Heart right ventricle (tissue), 16 donors: Measurements from ENCODE around the gene ZNF230. TPM values are rescaled to one million over a fixed set of nuclear protein-coding genes. Genes with fewer than 3 reads are reported as not detected.
A peak's percentile ranks its signal among the peaks of the same experiment; 100 is the strongest.

Experiments
- ATAC-seq, 8 donors: fragments of 200-7000 bp; cut with Tn5 transposase; one replicate each; pipeline ENCODE4 v1.9.1; 2020; ENCODE audit warnings: mild to moderate bottlenecking in 8 of 8, moderate library complexity in 8 of 8, moderate number of reproducible peaks in 1 of 8
- DNase-seq, 2 donors: peaks; one replicate each; pipeline ENCODE4 v3.0.0-alpha.2; 2020
- H3K27ac ChIP-seq, 10 donors: fragments of 200-600 bp; sonication (generic) in 2 of 10; one replicate each; pipeline versions ENCODE4 v1.5.0 to v1.8.0; 2020 to 2022; ENCODE audit warnings: mild to moderate bottlenecking in 3 of 10
- H3K27me3 ChIP-seq, 7 donors: fragments of 200-600 bp; one replicate each; pipeline ENCODE4 v1.8.0; 2021 to 2022; ENCODE audit warnings: mild to moderate bottlenecking in 2 of 7
- H3K36me3 ChIP-seq, 9 donors: fragments of 200-600 bp; sonication (generic) in 1 of 9; one replicate each; pipeline versions ENCODE4 v1.5.0 to v1.8.0; 2020 to 2022; ENCODE audit warnings: mild to moderate bottlenecking in 2 of 9
- H3K4me1 ChIP-seq, 9 donors: fragments of 200-600 bp; sonication (generic) in 1 of 9; one replicate each; pipeline versions ENCODE4 v1.5.0 to v1.8.0; 2020 to 2022; ENCODE audit warnings: mild to moderate bottlenecking in 4 of 9
- H3K4me3 ChIP-seq, 10 donors: fragments of 200-600 bp; sonication (generic) in 2 of 10; one replicate each; pipeline versions ENCODE4 v1.5.0 to v1.8.0; 2020 to 2022; ENCODE audit warnings: mild to moderate bottlenecking in 7 of 10, moderate library complexity in 2 of 10
- H3K9me3 ChIP-seq, 11 donors: fragments of 200-600 bp in 10 of 11; sonication (generic) in 2 of 11; one replicate each; pipeline versions ENCODE4 v1.5.0 to v1.8.0; 2013 to 2022; ENCODE audit warnings: mild to moderate bottlenecking in 2 of 11, control low read depth in 1 of 11, moderate library complexity in 1 of 11
- CTCF ChIP-seq, 9 donors: fragments of 200-600 bp; sonication (generic) in 2 of 9; IDR thresholded peaks; one replicate each; pipeline versions ENCODE4 v1.5.0 to v1.8.0; 2021 to 2022; ENCODE audit warnings: antibody characterized with exemption in 9 of 9, mild to moderate bottlenecking in 5 of 9, moderate library complexity in 1 of 9
- WGBS, 2 donors: extraction: QIAGEN DNeasy Blood & Tissue Kit; methylation state at CpG; one replicate each; pipeline ENCODE4 v1.1.7; 2013; ENCODE audit warnings: inconsistent platforms in 1 of 2; 5-methylcytosine and 5-hydroxymethylcytosine counted together
- intact Hi-C, 10 donors: fragments of 100-400 bp; cut with DNase I; formaldehyde crosslinking; loops; one replicate each; pipeline versions ENCODE4 v1.11.1 to v1.14.2; 2022
- long read RNA-seq, 3 donors: library from polyadenylated mRNA; unstranded; transcript quantifications; one replicate each; pipeline ENCODE4 v2.0.0, GENCODE V29; 2020 to 2021
- polyA plus RNA-seq, 2 donors: library from polyadenylated mRNA; stranded (reverse); fragments of 200-250 nt; gene quantifications; one replicate each; pipeline ENCODE4 v1.2.3, GENCODE V29; 2013
- total RNA-seq, 10 donors: library from RNA; stranded (reverse); fragmentation: NEBNext Ultra II Directional in 3 of 10; extraction: Animal tissue kit (Norgen Biotek cat#: 25700) in 3 of 10; gene quantifications; one replicate each; pipeline versions ENCODE4 v1.2.1 to v1.2.4, GENCODE V29; 2021 to 2023
- donor health status: Arrhythmogenic right ventricular cardiomyopathy.
- donor health status: ischemic (EF 13 %, LVEDD 7.1; RV severe dilation, severe dysfunction).
- donor health status: healthy with polysubstance abuse.
- donor health status: DM: no; HTN: yes; CAD: no.
- donor health status: DM: no; HTN: no; CAD: no.
- donor health status: ischemic (EF 25% LVEDD 6.9; RV normal size, moderate dysfunction).
- donor health status: ischemic (EF 25% LVEDD 5.7; RV mildly dilated, moderate dysfunction).
- donor health status: healthy.
- donor health status: DM: yes; HTN: yes; CAD: no.
- donor health status: Ischemic cardiomyopathy.
- donor health status: ischemic (EF 35%, LVEDD 5.7; RV mildly dilated, moderate dysfunction).
- donor health status: nonischemic (EF 11% LVEDD 7.7; RV severe dilation, severe dysfunction).
- donor health status: DM: yes; HTN: yes; CAD: no.
- donor health status: PGD.
- donor health status: ischemic (EF 29% LVEDD 5.4; RV normal size, mild dysfunction).
- donor health status: nonischemic (EF 23%, LVEDD 6.1; RV moderate dilation, normal function).

Gene ZNF230
- total RNA-seq (1 to 10 TPM; 1.6 to 4.3 (median 3.4) TPM), polyA plus RNA-seq (1 to 10 TPM; 1.4 to 2.3 TPM)
- long read RNA-seq, donor 1, full-length matches to known transcripts: 6 of 6 reads
- long read RNA-seq, donor 1, partial matches to known transcripts: 0 of 6 reads
- long read RNA-seq, donor 1, other reads (novel, unspliced or antisense): 0 of 6 reads
- long read RNA-seq, donor 2, full-length matches to known transcripts: 2 of 2 reads
- long read RNA-seq, donor 2, partial matches to known transcripts: 0 of 2 reads
- long read RNA-seq, donor 2, other reads (novel, unspliced or antisense): 0 of 2 reads
- long read RNA-seq, donor 3, full-length matches to known transcripts: 9 of 10 reads
- long read RNA-seq, donor 3, partial matches to known transcripts: 0 of 10 reads
- long read RNA-seq, donor 3, other reads (novel, unspliced or antisense): 1 of 10 reads

- H3K4me3 ChIP-seq: peak within 1 kb of the TSS; percentile 42 to 94 (median 80)
- no peak for TF ChIP-seq CTCF (IDR thresholded peaks at IDR 0.05)
- H3K4me1 ChIP-seq: peaks cover 0 to 31% (median 17%) of the 10 kb centered on the region in 9 donors
- H3K27ac ChIP-seq: peak within 1 kb of the TSS in 9 of 10 donors; percentile 64 to 88 (median 78)
- WGBS, 2 donors: 0 to 1% methylated on average over 48 of the region's 48 CpGs
- peaks cover 0 to 24% (median 12%) of the 10 kb centered on the region in 9 donors for H3K36me3 ChIP-seq
- intact Hi-C loops: loop anchor here in 7 of 10 donors (1.0 to 10.0 kb wide), 10 partner anchors 18 to 352 kb away; partner anchors contain the start of genes ZNF155 (in 2 of the 7), ZNF222 (in 2 of the 7), ZNF224 (in 2 of the 7) and ZNF225 (in 2 of the 7)
- no peaks in the 10 kb centered on the region for H3K27me3 ChIP-seq
- DNase-seq (peak; percentile 81 to 96), ATAC-seq (peak; percentile 99 to 100 (median 100))
- peaks cover 0 to 59% (median 0%) of the 10 kb centered on the region in 11 donors for H3K9me3 ChIP-seq
These were observed at the start of gene ZNF230 for GRCh38 chr19:44002566-44003460. Gene ZNF230, plus strand, starts transcription at chr19:44002957. Its CDS starts 4,122 bp downstream, at chr19:44007079.

GRCh38 chr19:43956827-43957226, 45.9 kb upstream of the ZNF230 start:
- no peaks in the 10 kb centered on the region for H3K4me1 ChIP-seq
- H3K4me3 ChIP-seq: no peak overlapping the region
- H3K9me3 ChIP-seq: peaks cover 0 to 97% (median 61%) of the 10 kb centered on the region in 11 donors
- H3K36me3 ChIP-seq: peaks cover 0 to 86% (median 12%) of the 10 kb centered on the region in 9 donors
- no peaks in the 10 kb centered on the region for H3K27me3 ChIP-seq
- H3K27ac ChIP-seq: no peak overlapping the region
- ATAC-seq (no peak), DNase-seq (no peak)
- no peak for TF ChIP-seq CTCF (IDR thresholded peaks at IDR 0.05)
- intact Hi-C loops: no loop called here
- 96% methylated on average over 3 of the region's 3 CpGs for WGBS, 2 donors

GRCh38 chr19:43957891-43958290, 44.9 kb upstream of the ZNF230 start:
- no peaks in the 10 kb centered on the region for H3K4me1 ChIP-seq
- 97 to 98% methylated on average over 3 of the region's 3 CpGs for WGBS, 2 donors
- ATAC-seq (no peak), DNase-seq (no peak)
- intact Hi-C loops: no loop called here
- H3K4me3 ChIP-seq: no peak overlapping the region
- H3K27me3 ChIP-seq: no peaks in the 10 kb centered on the region
- no peak overlapping the region for H3K27ac ChIP-seq
- TF ChIP-seq CTCF (IDR thresholded peaks at IDR 0.05): no peak
- H3K36me3 ChIP-seq: peaks cover 0 to 90% (median 20%) of the 10 kb centered on the region in 9 donors
- H3K9me3 ChIP-seq: peaks cover 0 to 99% (median 71%) of the 10 kb centered on the region in 11 donors

- Histone ChIP-seq H3K4me3 (no peak overlapping the region), H3K9me3 (peaks cover 3 to 100% (median 77%) of the 10 kb centered on the region in 11 donors), H3K27ac (no peak overlapping the region), H3K27me3 (no peaks in the 10 kb centered on the region), H3K4me1 (no peaks in the 10 kb centered on the region), H3K36me3 (peaks cover 6 to 94% (median 44%) of the 10 kb centered on the region in 9 donors)
- 73 to 74% methylated on average over 4 of the region's 4 CpGs for whole genome bisulfite sequencing, 2 donors
- ATAC-seq (no peak), DNase-seq (no peak)
- TF ChIP-seq CTCF (IDR thresholded peaks at IDR 0.05): no peak
- intact Hi-C loops: no loop called here
These were observed 42.3 kb upstream of the ZNF230 start for GRCh38 chr19:43960411-43960810.
